UCSD-AML1 (cell line): ENCODE measurements around the gene KIAA1614.

Experiments
- DNase-seq: peaks from one replicate; lab custom pipeline; 2025; ENCODE audit not compliant: unreplicated experiment; lab: John Stamatoyannopoulos, UW

KIAA1614 gene

GRCh38 chr1:180906511-180906910, 6.2 kb upstream of the KIAA1614 start:
- DNase-seq = no peak

DNA sequence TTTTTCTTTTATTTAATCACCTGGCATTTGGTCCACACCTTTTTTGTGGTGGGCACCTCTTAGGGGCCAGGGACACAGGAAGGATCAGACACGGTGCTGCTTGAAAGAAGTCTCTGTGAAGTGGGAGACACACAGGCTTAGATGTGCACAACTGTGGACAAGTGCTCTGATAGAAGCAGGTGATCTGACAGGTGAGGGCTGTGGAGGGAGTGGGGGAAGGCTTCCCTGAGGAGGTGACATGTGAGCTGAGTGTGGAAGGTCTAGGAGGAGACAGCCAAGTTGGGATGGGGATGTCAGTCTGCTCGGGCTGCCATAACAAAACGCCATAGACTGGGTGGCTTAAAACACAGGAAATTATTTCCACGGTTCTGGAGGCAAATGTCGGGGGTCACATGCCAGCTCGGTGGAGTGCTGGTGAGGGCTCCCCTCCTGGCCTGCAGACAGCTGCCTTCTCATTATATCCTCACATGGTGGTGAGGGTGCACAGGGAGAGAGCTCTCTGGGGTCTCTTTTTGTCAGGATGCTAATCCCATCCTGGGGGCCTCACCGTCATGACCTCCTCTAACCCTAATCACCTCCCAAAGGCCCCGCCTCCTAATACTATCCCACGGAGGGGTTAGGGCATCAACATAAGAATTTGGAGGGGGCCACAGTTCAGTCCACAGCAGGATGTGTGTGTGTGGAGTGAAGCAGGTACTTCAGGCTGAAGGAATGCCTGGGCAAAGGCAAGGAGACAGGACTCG, 5.2 kb upstream of the KIAA1614 start:
- DNase-seq = no peak

DNA sequence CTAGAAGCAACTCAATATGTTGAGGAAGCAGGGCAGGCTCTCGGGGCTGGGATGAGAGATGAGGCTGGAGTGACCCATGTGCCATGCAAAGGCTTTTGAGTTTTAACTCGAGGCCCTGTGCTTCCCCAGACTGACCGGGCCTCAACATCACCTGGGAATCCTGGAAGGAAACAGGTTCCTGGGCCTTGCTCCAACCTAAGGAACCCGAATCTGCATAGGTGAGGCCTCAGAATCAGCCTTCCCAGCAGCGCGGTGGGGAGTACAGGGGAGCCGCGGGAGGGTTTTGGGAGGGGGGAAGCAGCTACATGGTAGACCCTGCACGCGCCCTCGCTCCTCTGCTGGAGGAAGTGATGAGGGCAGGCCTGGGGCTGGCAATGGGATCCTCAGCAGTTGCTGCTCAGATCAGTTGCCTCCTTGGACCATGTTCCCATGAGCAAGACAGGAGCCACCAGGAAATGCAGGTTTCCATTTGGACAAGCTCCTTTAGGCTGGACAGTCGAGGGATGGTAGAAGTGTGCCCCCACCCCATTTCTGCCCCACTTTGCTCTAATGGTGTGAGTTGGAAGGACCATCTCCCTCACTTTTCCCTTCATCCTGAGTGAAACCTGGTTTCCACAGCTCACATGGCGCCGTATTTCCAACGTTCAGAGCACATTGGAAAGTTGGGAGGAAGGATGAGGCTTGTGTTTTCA, 4.5 kb upstream of the KIAA1614 start:
- no peak for DNase-seq

- no peak for DNase-seq
These were observed 3.7 kb upstream of the KIAA1614 start for GRCh38 chr1:180909005-180909414.

GRCh38 chr1:180909462-180909976, 3.2 kb upstream of the KIAA1614 start:
- DNase-seq = no peak

GRCh38 chr1:180911640-180912191, 981 bp upstream of the KIAA1614 start:
- DNase-seq = no peak

GRCh38 chr1:180912211-180912800, 391 bp upstream of the KIAA1614 start:
- DNase-seq = no peak

GRCh38 chr1:180915426-180915965, 2.8 kb downstream of the KIAA1614 start:
- DNase-seq = no peak

GRCh38 chr1:180916012-180916770, 3.5 kb downstream of the KIAA1614 start:
- no peak for DNase-seq

DNA sequence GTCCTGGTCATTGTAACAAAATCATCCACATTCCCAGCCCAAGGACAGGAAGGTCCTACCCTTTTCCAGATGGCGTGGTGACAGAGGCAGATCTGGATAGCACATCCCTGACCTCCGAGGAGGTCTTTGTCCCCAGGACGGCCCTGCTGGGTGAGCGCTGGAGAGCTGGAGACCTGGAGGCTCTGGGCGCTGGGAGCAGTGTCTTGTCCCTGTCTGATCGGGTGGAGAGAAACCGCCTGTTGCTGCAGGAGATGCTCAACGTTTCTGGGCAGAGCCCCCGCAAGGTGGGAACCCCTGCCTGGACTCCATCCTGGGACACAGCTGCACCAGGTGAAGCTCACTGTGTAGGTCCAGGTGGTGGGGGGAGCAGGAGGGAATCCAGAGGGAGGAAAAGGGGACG, 4.1 kb downstream of the KIAA1614 start:
- DNase-seq = no peak

- no peak for DNase-seq
These were observed 4.8 kb downstream of the KIAA1614 start for GRCh38 chr1:180917306-180918065.

- no peak for DNase-seq
These were observed 5.8 kb downstream of the KIAA1614 start for GRCh38 chr1:180918519-180918918.

DNA sequence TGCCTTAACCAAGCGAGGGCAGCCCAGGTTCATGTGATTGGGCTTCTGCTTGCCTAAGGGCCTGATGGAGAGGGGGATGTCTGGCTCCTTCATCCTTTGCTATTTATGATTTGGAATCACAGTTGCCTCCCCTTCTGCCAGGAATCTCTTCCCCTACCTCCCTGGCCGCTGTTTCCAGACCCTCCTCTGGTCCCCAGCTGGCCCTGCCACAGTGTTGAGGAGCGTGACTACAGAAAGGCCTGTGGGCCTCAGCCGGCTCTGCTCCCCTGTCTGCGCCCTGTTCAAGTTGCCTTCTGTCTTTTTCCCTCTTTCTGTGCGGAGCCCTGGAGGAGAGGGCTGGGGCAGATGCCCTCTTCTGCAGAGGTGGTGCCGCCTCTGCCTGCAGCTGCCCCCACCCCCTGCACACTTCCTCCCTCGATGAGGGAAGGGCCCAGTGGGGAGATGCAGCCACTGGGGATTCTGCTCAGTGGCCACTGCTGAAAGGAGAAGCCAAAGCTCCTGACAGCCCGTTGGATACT, 6.5 kb downstream of the KIAA1614 start:
- DNase-seq = no peak

- no peak for DNase-seq
These were observed 7.5 kb downstream of the KIAA1614 start for GRCh38 chr1:180920193-180920592.

GRCh38 chr1:180920702-180921101, 8.0 kb downstream of the KIAA1614 start:
- DNase-seq = no peak

GRCh38 chr1:180921386-180921785, 8.7 kb downstream of the KIAA1614 start:
- no peak for DNase-seq

- no peak for DNase-seq
These were observed 9.4 kb downstream of the KIAA1614 start for GRCh38 chr1:180921891-180922630.

DNA sequence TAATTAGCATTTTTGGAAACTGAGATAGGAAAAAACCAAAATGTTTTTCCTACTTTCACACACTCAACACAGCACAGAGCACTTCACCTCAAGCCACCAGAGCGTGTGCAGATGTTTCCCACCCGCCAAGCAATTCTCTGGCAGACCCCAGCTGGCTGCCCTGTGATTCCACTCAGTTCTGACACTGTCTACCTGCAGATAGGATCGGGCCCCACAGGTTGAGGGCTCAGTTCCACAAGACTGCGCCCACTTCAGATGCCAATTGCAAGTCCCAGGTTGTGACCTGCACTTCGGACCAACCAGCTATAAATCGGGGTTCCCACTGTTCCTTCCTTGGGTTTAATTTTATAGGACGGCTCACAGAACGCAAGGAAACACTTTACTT, 9.9 kb downstream of the KIAA1614 start:
- no peak for DNase-seq
